Retina (tissue), 1 donor: Measurements from ENCODE around the gene KCTD18.

ENCODE experiments used
- DNase-seq: peaks from one replicate; pipeline ENCODE4 v3.0.0-alpha.2; 2016

The KCTD18 gene

GRCh38 chr2:200509612-200510433 is at the start of gene KCTD18:
TSS of gene KCTD18 (minus strand) at chr2:200510068. CDS start at chr2:200507016, 3,052 bp downstream.
- DNase-seq = peak; percentile 93

GRCh38 chr2:200540793-200541192 is 30.9 kb upstream of the KCTD18 start:
- DNase-seq = no peak

- no peak for DNase-seq
Measured at GRCh38 chr2:200538139-200538538, 28.3 kb upstream of the KCTD18 start.

DNA sequence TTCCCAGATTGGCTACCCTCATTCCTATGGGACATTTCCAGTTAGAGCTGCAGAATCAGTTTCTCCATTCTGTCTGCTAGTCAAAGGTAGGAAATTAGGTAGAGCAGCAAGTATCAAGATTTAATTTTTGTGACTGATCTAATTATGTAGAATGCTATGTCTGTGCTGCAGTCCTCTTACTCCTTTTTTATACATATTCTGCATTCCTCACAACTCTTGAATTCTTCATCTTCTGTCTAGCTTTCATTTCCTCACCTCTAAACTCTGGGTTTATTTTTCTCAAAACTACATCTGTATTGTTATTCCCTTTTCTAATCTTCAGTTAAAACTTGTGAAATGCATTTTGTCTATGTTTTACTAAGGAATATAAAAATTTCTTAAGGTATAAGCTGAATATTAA is 24.7 kb upstream of the KCTD18 start:
- no peak for DNase-seq

DNA sequence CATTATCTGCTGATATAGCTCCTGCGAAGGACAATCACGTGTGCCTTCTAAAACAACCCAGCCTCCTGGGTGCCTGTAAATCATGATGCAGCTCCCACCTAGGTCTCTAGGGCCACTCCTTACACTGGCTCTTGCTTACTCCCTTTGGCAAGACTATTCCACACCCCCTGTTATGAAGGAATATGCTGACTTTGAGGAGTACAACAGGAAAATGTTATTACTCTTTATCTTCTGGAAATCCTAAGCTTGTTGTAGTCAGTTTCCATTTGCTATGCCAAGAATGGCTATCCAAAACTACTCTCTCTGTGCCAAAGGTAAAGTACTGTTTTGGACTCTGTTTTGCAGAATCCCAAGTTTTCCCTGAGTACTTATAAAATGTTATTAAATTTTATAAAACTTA is 23.9 kb upstream of the KCTD18 start:
- no peak for DNase-seq

- DNase-seq = no peak
Measured at GRCh38 chr2:200528228-200528627, 18.4 kb upstream of the KCTD18 start.

DNA sequence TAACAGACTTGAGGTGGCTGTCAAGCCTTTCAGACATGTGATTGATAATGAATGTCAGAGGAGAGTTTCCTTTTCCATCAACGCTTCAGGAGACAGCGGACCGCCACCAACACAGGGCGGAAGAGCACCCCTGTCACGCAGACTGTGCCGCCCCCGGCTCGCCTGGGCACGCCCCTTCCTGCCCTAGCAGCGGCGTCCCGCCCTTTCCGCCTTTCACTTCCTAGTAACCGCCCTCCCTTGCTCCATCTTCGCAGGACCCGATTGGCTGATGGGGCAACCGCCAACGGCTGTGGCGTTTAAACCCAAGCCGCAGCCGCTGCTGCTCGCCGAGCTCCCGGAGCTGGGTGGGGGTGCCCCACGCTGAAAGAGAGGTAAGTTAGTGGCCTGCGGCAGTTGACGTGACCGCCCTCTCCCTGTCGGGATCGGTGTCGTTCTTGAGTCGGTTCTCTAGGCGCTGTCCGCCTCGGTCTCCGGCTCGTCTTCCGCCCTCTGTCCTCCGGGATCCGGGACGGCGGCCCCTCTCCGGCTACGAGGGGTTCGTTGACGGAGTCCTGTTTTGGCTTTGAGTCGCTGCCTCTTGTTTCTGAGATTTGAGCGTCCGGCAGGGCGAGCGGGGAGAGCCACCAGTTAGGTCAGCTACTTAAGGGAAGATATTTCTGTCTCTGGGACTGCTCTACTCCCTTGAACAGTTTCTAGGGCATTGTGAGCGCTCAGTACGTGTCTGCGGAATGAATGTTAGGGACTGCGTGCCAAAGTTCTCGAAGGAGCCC is 16.2 kb upstream of the KCTD18 start, which contains the start of gene SGO2:
Gene SGO2 (plus strand): TSS at position 326 of the 770 bp plus-strand sequence. CDS start 6,769 bp downstream, outside the sequence.
- peak; percentile 96 for DNase-seq

GRCh38 chr2:200525551-200525881 is 15.6 kb upstream of the KCTD18 start:
- no peak for DNase-seq

DNA sequence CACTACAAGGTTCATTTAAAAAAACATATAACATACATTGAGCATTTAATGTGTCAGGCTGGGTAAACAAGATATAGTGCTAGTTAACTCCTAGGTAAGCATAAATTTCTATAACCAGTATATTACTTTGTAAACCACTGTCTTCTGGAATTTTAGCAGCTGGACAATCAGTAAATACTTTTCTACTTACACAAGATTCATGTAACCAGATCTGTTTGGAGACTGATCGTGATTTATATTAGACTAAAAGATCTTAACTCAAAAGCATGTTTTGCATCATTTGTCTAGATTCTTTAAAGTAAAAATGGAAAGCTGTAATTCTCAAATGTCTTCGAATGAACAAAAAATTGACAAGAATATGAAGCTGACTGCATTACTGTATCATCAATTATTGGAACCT is 15.2 kb upstream of the KCTD18 start:
- no peak for DNase-seq

DNA sequence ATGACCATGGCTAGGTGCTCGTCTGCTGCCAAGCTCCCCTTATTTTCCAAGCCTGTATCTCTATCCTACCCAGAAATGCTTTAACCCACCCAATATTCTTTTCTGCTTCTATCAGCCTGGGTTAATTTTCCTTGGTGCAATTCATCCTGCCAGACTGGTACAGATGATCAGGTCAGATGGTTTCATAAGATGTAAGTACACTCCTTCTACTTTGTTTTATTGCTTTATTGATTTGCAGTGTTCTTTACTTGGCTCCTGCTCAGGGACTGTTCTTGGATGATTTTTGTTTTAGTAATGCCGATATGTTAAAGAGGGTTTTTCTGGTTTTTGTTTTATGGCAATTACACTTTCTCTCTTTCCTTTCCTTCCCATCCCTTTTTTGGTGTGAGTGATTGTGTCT is 13.7 kb upstream of the KCTD18 start:
- DNase-seq = no peak

DNA sequence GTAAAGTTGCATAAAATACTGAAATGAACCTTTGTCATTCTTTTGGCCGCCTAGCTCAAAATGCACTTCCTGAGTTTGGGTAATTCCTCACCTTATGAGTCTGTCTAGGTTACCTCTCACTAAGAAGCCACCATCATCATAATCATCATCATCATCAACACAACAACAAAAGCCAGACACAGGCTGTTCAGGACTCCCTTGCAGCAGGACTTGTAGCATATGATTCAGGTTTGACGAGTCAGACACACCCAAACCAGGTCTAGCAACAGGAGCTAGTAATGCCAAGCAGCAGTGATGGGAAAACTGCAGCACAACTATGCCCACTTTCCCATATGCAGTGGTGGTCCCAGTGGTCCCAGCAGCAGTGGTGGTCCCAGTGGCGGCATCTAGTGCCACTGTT is 13.3 kb upstream of the KCTD18 start:
- no peak for DNase-seq

- DNase-seq = no peak
Measured at GRCh38 chr2:200515155-200515554, 5.3 kb upstream of the KCTD18 start.

DNA sequence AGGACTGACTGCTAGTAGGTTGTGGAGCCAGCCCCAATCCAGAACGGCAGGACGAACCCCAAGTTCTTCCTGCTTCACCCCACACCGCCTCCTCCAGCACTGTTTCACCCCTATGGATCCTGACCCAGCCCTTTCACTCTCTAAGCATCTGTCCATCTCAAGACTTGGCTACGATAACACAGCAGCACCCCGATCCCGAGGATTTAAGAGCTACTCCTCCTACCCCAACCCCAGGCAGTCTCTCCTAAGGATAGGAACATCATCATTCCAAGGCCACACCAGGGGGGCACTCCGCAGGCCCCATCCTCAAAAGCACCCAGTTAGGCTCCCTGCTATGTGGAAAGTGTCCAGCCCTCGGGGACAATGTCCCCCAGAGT is 645 bp downstream of the KCTD18 start:
- no peak for DNase-seq

GRCh38 chr2:200507179-200507578 is 2.7 kb downstream of the KCTD18 start:
- no peak for DNase-seq

GRCh38 chr2:200506679-200507078 is 3.2 kb downstream of the KCTD18 start:
- DNase-seq = no peak

GRCh38 chr2:200502196-200502595 is 7.7 kb downstream of the KCTD18 start:
- no peak for DNase-seq

DNA sequence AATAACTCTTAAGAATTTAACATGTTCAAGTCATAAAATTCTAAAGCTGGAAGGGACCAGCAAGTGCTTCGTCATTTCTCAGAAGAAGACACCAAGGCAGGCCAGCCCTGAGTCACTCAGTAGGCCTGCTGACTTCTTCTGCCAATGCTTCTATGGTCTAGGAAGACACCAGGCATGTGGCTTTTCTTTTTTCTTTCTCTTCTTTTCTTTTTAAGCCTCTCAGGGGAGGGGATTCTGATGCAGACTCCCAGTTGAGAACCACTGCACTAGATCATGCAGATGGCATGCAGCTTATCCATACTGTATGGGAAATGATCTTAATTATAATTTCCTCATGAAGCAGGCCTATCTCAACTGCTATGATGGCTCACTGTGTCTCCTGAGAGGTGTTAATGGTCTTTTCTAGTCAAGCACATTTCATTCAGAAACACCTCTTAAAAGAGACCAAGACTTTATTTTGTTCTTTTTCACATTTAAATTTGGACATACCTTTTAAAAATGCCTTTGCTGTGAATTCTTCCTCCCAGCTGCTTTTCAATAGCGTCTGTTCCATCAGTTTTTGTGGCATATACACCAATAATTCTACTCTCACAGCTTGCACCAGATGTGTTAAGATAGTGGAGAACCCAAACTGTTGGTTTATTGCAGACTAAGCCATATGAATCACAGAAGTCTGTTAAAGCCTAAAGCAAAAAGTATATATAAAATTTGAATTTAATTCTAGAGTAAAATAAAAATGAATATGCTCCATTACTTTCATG is 11.3 kb downstream of the KCTD18 start:
- no peak for DNase-seq

- DNase-seq = no peak
Measured at GRCh38 chr2:200496696-200497095, 13.2 kb downstream of the KCTD18 start.

DNA sequence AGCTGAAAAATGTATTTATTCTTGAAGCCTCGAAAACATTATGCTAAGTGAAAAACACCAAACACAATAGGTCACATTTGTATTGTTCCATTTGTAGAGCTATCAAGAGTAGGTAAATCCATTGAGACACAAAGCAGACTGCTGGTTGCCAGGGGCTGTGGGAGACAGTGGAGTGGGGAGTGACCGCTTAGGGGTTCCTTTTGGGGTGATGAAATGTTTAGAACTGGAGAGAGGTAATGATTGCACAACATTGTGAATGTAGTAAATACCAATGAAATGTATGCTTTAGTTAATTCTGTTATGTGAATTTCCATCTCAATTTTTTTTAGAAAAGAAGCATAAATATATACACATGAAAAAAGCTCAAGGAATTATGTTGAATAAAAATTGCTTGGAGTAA is 15.8 kb downstream of the KCTD18 start:
- DNase-seq = no peak

- no peak for DNase-seq
Measured at GRCh38 chr2:200492656-200493055, 17.2 kb downstream of the KCTD18 start.

- DNase-seq = no peak
Measured at GRCh38 chr2:200490001-200490400, 19.9 kb downstream of the KCTD18 start.

GRCh38 chr2:200488169-200488568 is 21.7 kb downstream of the KCTD18 start:
- DNase-seq = no peak

DNA sequence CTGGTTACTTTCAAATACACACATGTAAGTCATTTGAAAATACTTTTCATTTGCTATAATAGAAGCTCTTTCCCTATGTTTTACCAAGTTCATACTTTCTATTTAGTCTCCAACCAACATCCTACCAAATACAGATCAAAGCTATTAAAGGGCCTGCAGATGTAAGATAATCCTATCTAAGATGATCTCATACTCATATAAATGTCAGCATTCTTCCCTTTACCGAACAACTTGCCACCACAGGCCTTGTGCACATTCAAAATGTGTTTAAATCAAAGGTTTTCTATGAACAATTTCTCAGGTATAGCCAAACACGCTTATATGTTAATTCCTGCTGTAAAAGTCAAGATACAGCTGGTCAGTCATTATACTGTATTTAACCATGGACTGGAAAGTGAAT is 23.3 kb downstream of the KCTD18 start:
- no peak for DNase-seq

GRCh38 chr2:200484934-200485333 is 24.9 kb downstream of the KCTD18 start:
- DNase-seq = no peak
